ENCODE measurements around the gene CEP152.

The CEP152 gene

GRCh38 chr15:48695827-48696573, 114.9 kb downstream of the CEP152 start:
- no peak for DNase-seq

- DNase-seq: no peak
Measured at GRCh38 chr15:48695088-48695826, 115.6 kb downstream of the CEP152 start.

GRCh38 chr15:48693484-48693883, 117.4 kb downstream of the CEP152 start:
- no peak for DNase-seq

- no peak for DNase-seq
Measured at GRCh38 chr15:48688493-48688892, 122.4 kb downstream of the CEP152 start.

Measured in activated CD4-positive, alpha-beta T cell treated with anti-CD3 and anti-CD28 coated beads, Interleukin-2, amount 50 U/mL, for 16 hours (primary cell).